ENCODE measurements around the gene MYEOV. TPM values are rescaled to one million over a fixed set of nuclear protein-coding genes. Genes with fewer than 3 reads are reported as not detected.

Gene MYEOV
- polyA plus RNA-seq, 3 donors: 0.03 TPM; not detected in 2

- H3K36me3 ChIP-seq (replicated peaks in 1 of 2; ENCODE audit: control insufficient read depth in 1 of 2, insufficient read depth in 2 of 2, low read length in 2 of 2): no peaks in the 10 kb centered on the region
- DNase-seq: no peak
- no peaks in the 10 kb centered on the region for H3K79me2 ChIP-seq (ENCODE audit: insufficient read depth, low read length)
- H4K20me1 ChIP-seq (ENCODE audit: insufficient read depth, low read length): peaks cover 17% of the 10 kb centered on the region
- H3K4me2 ChIP-seq (replicated peaks; ENCODE audit: extremely low read depth, low read length, poor library complexity, severe bottlenecking): no peak overlapping the region
- H3K27ac ChIP-seq (ENCODE audit: low read depth in 1 of 2, low read length in 2 of 2): no peak overlapping the region
- intact Hi-C loops (cut with micrococcal nuclease): loop anchor here (5.0 to 10.0 kb wide), 3 partner anchors 255 to 903 kb away; partner anchors contain the start of genes FADD (in 1 of the 2), LTO1 (in 1 of the 2) and TPCN2 (in 1 of the 2)
- Mint-ChIP-seq H3K36me3 (peaks cover 0 to 8% of the 10 kb centered on the region in 2 donors), H3K9me3 (peaks cover 0 to 6% (median 2%) of the 10 kb centered on the region in 7 donors), H3K27ac (peak overlapping the region in 3 of 7 donors; percentile 65 to 96 (median 94)), H3K27me3 (ENCODE audit: low read depth in 3 of 3) (peaks cover 30 to 49% (median 48%) of the 10 kb centered on the region in 3 donors), H3K4me3 (peak overlapping the region in 1 of 2 donors; percentile 91), H3K4me1 (peaks cover 73% of the 10 kb centered on the region)
- no peak overlapping the region for H2AFZ ChIP-seq (ENCODE audit: insufficient read depth, low read depth, low read length, poor library complexity, severe bottlenecking)
- H3K4me3 ChIP-seq (replicated peaks in 1 of 3; ENCODE audit: low read depth in 2 of 3, low read length in 3 of 3): no peak overlapping the region
- H3K4me1 ChIP-seq (ENCODE audit: control insufficient read depth in 1 of 2, insufficient read depth in 2 of 2, low read length in 2 of 2): peaks cover 61 to 67% of the 10 kb centered on the region in 2 donors
- no peak for TF ChIP-seq CTCF (IDR thresholded peaks at IDR 0.05)
- no peak overlapping the region for H3K9ac ChIP-seq (ENCODE audit: insufficient read depth, low read length, poor library complexity, severe bottlenecking)
- H3K9me3 ChIP-seq (replicated peaks in 1 of 2; ENCODE audit: control insufficient read depth in 1 of 2, insufficient read depth in 1 of 2, low read length in 2 of 2): no peaks in the 10 kb centered on the region
- WGBS (ENCODE audit: insufficient coverage): 84% methylated on average over 8 of the region's 8 CpGs
- H3K27me3 ChIP-seq (ENCODE audit: control insufficient read depth in 2 of 2, insufficient read depth in 2 of 2, low read length in 2 of 2): peaks cover 0 to 19% of the 10 kb centered on the region in 2 donors
Observed at GRCh38 chr11:69299572-69299971, 5.6 kb downstream of the MYEOV start.

GRCh38 chr11:69300120-69301060, 6.4 kb downstream of the MYEOV start:
- Mint-ChIP-seq H3K9me3 (peaks cover 0 to 6% (median 2%) of the 10 kb centered on the region in 7 donors), H3K27me3 (ENCODE audit: low read depth in 3 of 3) (peaks cover 29 to 42% (median 40%) of the 10 kb centered on the region in 3 donors), H3K36me3 (peaks cover 0 to 8% of the 10 kb centered on the region in 2 donors), H3K4me1 (peaks cover 68% of the 10 kb centered on the region), H3K27ac (peak overlapping the region in 5 of 7 donors; percentile 19 to 94 (median 64)), H3K4me3 (peak overlapping the region; percentile 17 to 39)
- Histone ChIP-seq H3K27me3 (ENCODE audit: control insufficient read depth in 2 of 2, insufficient read depth in 2 of 2, low read length in 2 of 2) (peaks cover 0 to 11% of the 10 kb centered on the region in 2 donors), H3K4me3 (replicated peaks in 1 of 3; ENCODE audit: low read depth in 2 of 3, low read length in 3 of 3) (no peak overlapping the region), H3K4me2 (replicated peaks; ENCODE audit: extremely low read depth, low read length, poor library complexity, severe bottlenecking) (no peak overlapping the region), H3K36me3 (replicated peaks in 1 of 2; ENCODE audit: control insufficient read depth in 1 of 2, insufficient read depth in 2 of 2, low read length in 2 of 2) (no peaks in the 10 kb centered on the region), H4K20me1 (ENCODE audit: insufficient read depth, low read length) (peaks cover 17% of the 10 kb centered on the region), H3K27ac (ENCODE audit: low read depth in 1 of 2, low read length in 2 of 2) (no peak overlapping the region), H3K79me2 (ENCODE audit: insufficient read depth, low read length) (no peaks in the 10 kb centered on the region), H3K4me1 (ENCODE audit: control insufficient read depth in 1 of 2, insufficient read depth in 2 of 2, low read length in 2 of 2) (peaks cover 59 to 64% of the 10 kb centered on the region in 2 donors), H3K9ac (ENCODE audit: insufficient read depth, low read length, poor library complexity, severe bottlenecking) (no peak overlapping the region), H3K9me3 (replicated peaks in 1 of 2; ENCODE audit: control insufficient read depth in 1 of 2, insufficient read depth in 1 of 2, low read length in 2 of 2) (no peaks in the 10 kb centered on the region), H2AFZ (ENCODE audit: insufficient read depth, low read depth, low read length, poor library complexity, severe bottlenecking) (no peak overlapping the region)
- peak in 2 of 3 donors; percentile 50 to 71 for DNase-seq
- no peak for TF ChIP-seq CTCF (IDR thresholded peaks at IDR 0.05)
- 75% methylated on average over 6 of the region's 11 CpGs for WGBS (ENCODE audit: insufficient coverage)
- intact Hi-C loops (cut with micrococcal nuclease): no loop called here
